GM12865 (cell line): ENCODE measurements around the gene NDUFB7.

ENCODE experiments used
- DNase-seq: peaks from one replicate; pipeline ENCODE4 v3.0.0; 2010; ENCODE audit warnings: low read depth
- H3K4me3 ChIP-seq: 2 replicates; pipeline ENCODE4 v1.5.1; 2011; ENCODE audit warnings: mild to moderate bottlenecking, low read depth, low read length, control low read depth
- TF ChIP-seq, protein P1 (sequence below): IDR thresholded peaks from 2 replicates; pipeline ENCODE4 v1.5.1; 2011; ENCODE audit warnings: low read length, control low read depth, low read depth, inconsistent platforms; ENCODE audit not compliant: insufficient read depth; ENCODE audit errors: missing control alignments

Gene NDUFB7

GRCh38 chr19:14562660-14563589, 8.9 kb downstream of the NDUFB7 start:
- DNase-seq: no peak
- no peak overlapping the region for H3K4me3 ChIP-seq
- TF ChIP-seq, protein P1, sequence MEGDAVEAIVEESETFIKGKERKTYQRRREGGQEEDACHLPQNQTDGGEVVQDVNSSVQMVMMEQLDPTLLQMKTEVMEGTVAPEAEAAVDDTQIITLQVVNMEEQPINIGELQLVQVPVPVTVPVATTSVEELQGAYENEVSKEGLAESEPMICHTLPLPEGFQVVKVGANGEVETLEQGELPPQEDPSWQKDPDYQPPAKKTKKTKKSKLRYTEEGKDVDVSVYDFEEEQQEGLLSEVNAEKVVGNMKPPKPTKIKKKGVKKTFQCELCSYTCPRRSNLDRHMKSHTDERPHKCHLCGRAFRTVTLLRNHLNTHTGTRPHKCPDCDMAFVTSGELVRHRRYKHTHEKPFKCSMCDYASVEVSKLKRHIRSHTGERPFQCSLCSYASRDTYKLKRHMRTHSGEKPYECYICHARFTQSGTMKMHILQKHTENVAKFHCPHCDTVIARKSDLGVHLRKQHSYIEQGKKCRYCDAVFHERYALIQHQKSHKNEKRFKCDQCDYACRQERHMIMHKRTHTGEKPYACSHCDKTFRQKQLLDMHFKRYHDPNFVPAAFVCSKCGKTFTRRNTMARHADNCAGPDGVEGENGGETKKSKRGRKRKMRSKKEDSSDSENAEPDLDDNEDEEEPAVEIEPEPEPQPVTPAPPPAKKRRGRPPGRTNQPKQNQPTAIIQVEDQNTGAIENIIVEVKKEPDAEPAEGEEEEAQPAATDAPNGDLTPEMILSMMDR: no peak

DNA sequence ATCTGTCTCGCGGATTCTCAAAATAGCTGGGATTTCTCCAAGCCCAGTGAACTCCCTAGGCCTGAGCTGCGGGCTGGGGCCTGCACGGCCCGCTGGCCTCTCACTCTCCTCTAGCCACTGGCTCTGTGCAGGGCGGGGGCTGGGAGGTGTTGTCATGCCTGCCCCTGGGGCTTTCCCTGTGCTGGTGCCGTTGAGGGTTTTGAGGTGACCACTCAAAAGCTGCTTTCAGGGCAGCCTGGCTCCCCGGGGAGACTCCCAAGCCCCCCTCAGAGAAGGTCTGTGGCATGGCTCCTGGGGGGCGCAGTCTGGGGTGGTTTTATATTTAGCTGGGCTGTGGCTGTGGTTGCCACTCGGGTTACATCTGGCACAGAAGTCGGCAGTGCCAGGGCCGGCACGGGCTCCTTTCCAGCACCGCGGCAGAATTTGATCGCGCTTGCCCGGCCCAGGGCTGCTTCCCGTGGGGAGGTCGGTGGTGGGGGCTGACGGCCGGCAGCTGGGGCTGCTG, 10.0 kb downstream of the NDUFB7 start:
- no peak overlapping the region for H3K4me3 ChIP-seq
- TF ChIP-seq, protein P1: no peak
- peak; percentile 61 for DNase-seq

- H3K4me3 ChIP-seq: no peak overlapping the region
- TF ChIP-seq, protein P1: no peak
- DNase-seq: no peak
Measured at GRCh38 chr19:14561249-14561648, 10.6 kb downstream of the NDUFB7 start.

GRCh38 chr19:14560776-14561108, 11.1 kb downstream of the NDUFB7 start:
- no peak for DNase-seq
- no peak overlapping the region for H3K4me3 ChIP-seq
- TF ChIP-seq, protein P1: no peak

- TF ChIP-seq, protein P1: no peak
- no peak for DNase-seq
- H3K4me3 ChIP-seq: no peak overlapping the region
Measured at GRCh38 chr19:14559916-14560775, 11.7 kb downstream of the NDUFB7 start.

GRCh38 chr19:14558370-14559066, 13.3 kb downstream of the NDUFB7 start:
- TF ChIP-seq, protein P1: no peak
- DNase-seq: no peak
- H3K4me3 ChIP-seq: no peak overlapping the region
